Activated CD8-positive, alpha-beta memory T cell treated with anti-CD3 and anti-CD28 coated beads for 36 hours (primary cell): ENCODE data around the gene CREG2. TPM values are rescaled to one million over a fixed set of nuclear protein-coding genes. Genes with fewer than 3 reads are reported as not detected.

Source experiments
- CTCF ChIA-PET: fragments of 350-600 bp; sonication (Branson Sonifier 250); formaldehyde crosslinking; loops from one replicate; lab custom pipeline; 2021; ENCODE audit warnings: antibody characterized with exemption; lab: Charles Lee
- POLR2A ChIA-PET: fragments of 350-600 bp; sonication (Branson Sonifier 250); formaldehyde crosslinking; loops from one replicate; lab custom pipeline; 2021; ENCODE audit warnings: antibody characterized with exemption; lab: Charles Lee
- total RNA-seq, 2 experiments: library from RNA; stranded (reverse); gene quantifications; one replicate each; pipeline ENCODE4 v1.2.3, GENCODE V29; 2021

CREG2 gene
- total RNA-seq, 2 experiments from 2014 or later: not detected

GRCh38 chr2:101410746-101411145 is 23.4 kb upstream of the CREG2 start:
- POLR2A ChIA-PET: no interaction called here
- CTCF ChIA-PET: interaction anchor here (1.0 kb wide), 1 partner anchor 8 kb away, joined by 4 read pairs; no protein-coding TSS in a partner anchor

- CTCF ChIA-PET: interaction anchor here (1.0 kb wide), 1 partner anchor 9 kb away, joined by 4 read pairs; no protein-coding TSS in a partner anchor
Measured at GRCh38 chr2:101410114-101410513, 22.8 kb upstream of the CREG2 start.

GRCh38 chr2:101409699-101410098 is 22.4 kb upstream of the CREG2 start:
- ChIA-PET POLR2A (no interaction called here), CTCF (no interaction called here)

More at GRCh38 chr2:101410114-101410513, 22.8 kb upstream of the CREG2 start:
- POLR2A ChIA-PET: no interaction called here

GRCh38 chr2:101408925-101409324 is 21.6 kb upstream of the CREG2 start:
- CTCF ChIA-PET: no interaction called here
- POLR2A ChIA-PET: no interaction called here

GRCh38 chr2:101405351-101405899 is 18.1 kb upstream of the CREG2 start:
- ChIA-PET POLR2A (no interaction called here), CTCF (no interaction called here)

GRCh38 chr2:101403745-101404144 is 16.4 kb upstream of the CREG2 start:
- ChIA-PET POLR2A (no interaction called here), CTCF (interaction anchor here (0.7 kb wide), 1 partner anchor 82 kb away, joined by 3 read pairs; no protein-coding TSS in a partner anchor)

- POLR2A ChIA-PET: no interaction called here
- CTCF ChIA-PET: no interaction called here
Measured at GRCh38 chr2:101402630-101403029, 15.3 kb upstream of the CREG2 start.

GRCh38 chr2:101401906-101402305 is 14.6 kb upstream of the CREG2 start:
- ChIA-PET CTCF (no interaction called here), POLR2A (no interaction called here)

GRCh38 chr2:101401326-101401665 is 14.0 kb upstream of the CREG2 start:
- POLR2A ChIA-PET: no interaction called here
- CTCF ChIA-PET: interaction anchor here (0.6 kb wide), 1 partner anchor 154 kb away, joined by 4 read pairs; no protein-coding TSS in a partner anchor

- ChIA-PET POLR2A (no interaction called here), CTCF (interaction anchor here (0.6 kb wide), 1 partner anchor 153 kb away, joined by 4 read pairs; no protein-coding TSS in a partner anchor)
Measured at GRCh38 chr2:101400506-101401325, 13.4 kb upstream of the CREG2 start.

- CTCF ChIA-PET: interaction anchor here (1.3 kb wide), 1 partner anchor 19 kb away, joined by 3 read pairs; no protein-coding TSS in a partner anchor
- POLR2A ChIA-PET: no interaction called here
Measured at GRCh38 chr2:101400048-101400447, 12.7 kb upstream of the CREG2 start.

- CTCF ChIA-PET: interaction anchor here (1.3 kb wide), 1 partner anchor 20 kb away, joined by 3 read pairs; no protein-coding TSS in a partner anchor
- POLR2A ChIA-PET: no interaction called here
Measured at GRCh38 chr2:101399021-101399799, 11.9 kb upstream of the CREG2 start.

- POLR2A ChIA-PET: no interaction called here
- CTCF ChIA-PET: interaction anchor here (1.3 kb wide), 1 partner anchor 56 kb away, joined by 4 read pairs; no protein-coding TSS in a partner anchor
Measured at GRCh38 chr2:101398116-101398821, 11.0 kb upstream of the CREG2 start.

GRCh38 chr2:101396316-101396717 is 9.0 kb upstream of the CREG2 start:
- POLR2A ChIA-PET: no interaction called here

GRCh38 chr2:101395545-101396315 is 8.4 kb upstream of the CREG2 start:
- POLR2A ChIA-PET: no interaction called here
- CTCF ChIA-PET: no interaction called here

More at GRCh38 chr2:101396316-101396717, 9.0 kb upstream of the CREG2 start:
- CTCF ChIA-PET: no interaction called here

- POLR2A ChIA-PET: no interaction called here
- CTCF ChIA-PET: interaction anchor here (0.6 to 1.4 kb wide), 4 partner anchors 12 to 46 kb away, joined by 3 to 5 read pairs (median 4); no protein-coding TSS in a partner anchor
Measured at GRCh38 chr2:101388232-101388631, 929 bp upstream of the CREG2 start.

- ChIA-PET CTCF (interaction anchor here (0.6 to 0.8 kb wide), 4 partner anchors 37 to 753 kb away, joined by 3 to 4 read pairs (median 4); no protein-coding TSS in a partner anchor), POLR2A (no interaction called here)
Measured at GRCh38 chr2:101386599-101387150, 628 bp downstream of the CREG2 start.

- ChIA-PET CTCF (no interaction called here), POLR2A (no interaction called here)
Measured at GRCh38 chr2:101383016-101383541, 4.2 kb downstream of the CREG2 start.
